ENCODE data around the gene CEBPA. TPM values are rescaled to one million over a fixed set of nuclear protein-coding genes. Genes with fewer than 3 reads are reported as not detected.

The CEBPA gene
- total RNA-seq, 4 donors from 2014 or later, result 27.1 to 33.5 (median 31.5) TPM

DNA sequence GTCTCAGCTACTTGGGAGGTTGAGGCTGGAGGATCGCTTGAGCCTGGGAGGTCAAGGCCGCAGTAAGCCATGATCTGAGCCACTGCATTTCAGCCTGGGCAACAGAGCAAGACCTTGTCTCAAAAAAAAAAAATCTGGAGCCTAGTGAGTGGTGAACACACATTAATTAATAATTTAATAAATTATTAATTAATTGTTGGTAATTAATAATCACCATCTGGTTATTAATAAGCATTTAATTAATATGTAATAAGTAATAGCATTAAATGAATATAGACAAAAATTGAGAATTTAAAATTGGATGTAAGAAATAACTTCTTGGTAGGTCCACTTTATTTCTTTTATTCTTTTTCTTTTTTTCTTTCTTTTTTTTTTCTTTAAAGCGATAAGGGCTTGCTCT lies 31.9 kb upstream of the CEBPA start:
- WGBS, 2 donors, result 96 to 100% methylated on average over 3 of the region's 3 CpGs
- Histone ChIP-seq H3K36me3 (no peaks in the 10 kb centered on the region), H3K4me3 (no peak overlapping the region), H3K27me3 (peaks cover 0 to 4% (median 0%) of the 10 kb centered on the region in 4 donors), H3K27ac (no peak overlapping the region), H3K9me3 (no peaks in the 10 kb centered on the region), H3K4me1 (no peaks in the 10 kb centered on the region)
- TF ChIP-seq, protein P1, sequence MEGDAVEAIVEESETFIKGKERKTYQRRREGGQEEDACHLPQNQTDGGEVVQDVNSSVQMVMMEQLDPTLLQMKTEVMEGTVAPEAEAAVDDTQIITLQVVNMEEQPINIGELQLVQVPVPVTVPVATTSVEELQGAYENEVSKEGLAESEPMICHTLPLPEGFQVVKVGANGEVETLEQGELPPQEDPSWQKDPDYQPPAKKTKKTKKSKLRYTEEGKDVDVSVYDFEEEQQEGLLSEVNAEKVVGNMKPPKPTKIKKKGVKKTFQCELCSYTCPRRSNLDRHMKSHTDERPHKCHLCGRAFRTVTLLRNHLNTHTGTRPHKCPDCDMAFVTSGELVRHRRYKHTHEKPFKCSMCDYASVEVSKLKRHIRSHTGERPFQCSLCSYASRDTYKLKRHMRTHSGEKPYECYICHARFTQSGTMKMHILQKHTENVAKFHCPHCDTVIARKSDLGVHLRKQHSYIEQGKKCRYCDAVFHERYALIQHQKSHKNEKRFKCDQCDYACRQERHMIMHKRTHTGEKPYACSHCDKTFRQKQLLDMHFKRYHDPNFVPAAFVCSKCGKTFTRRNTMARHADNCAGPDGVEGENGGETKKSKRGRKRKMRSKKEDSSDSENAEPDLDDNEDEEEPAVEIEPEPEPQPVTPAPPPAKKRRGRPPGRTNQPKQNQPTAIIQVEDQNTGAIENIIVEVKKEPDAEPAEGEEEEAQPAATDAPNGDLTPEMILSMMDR (IDR thresholded peaks at IDR 0.05), result no peak
- TF ChIP-seq POLR2A (IDR thresholded peaks at IDR 0.05), result no peak
- DNase-seq, result no peak
- intact Hi-C loops (cut with DNase I), result no loop called here

DNA sequence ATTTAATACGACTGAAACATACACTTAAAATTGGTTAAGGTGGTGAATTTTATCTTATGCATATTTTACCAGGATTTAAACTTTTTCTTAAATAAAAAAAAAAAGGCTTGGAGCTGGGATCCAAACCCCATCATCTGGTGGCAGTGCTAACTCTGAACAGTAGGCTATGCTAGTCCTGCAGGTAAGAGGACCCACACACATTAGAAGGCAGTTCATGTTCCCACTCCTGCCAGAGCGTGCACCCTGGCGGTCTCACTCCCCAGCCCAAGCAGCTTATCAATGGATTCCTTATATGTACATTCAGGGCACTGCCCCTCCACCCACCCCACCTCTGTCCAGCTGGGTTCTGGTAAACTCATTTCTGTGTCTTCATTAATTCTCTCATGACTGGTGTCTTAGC lies 31.3 kb upstream of the CEBPA start:
- WGBS, 2 donors, result 73 to 76% methylated on average over 3 of the region's 3 CpGs
- H3K27ac ChIP-seq, result no peak overlapping the region
- H3K9me3 ChIP-seq, result no peaks in the 10 kb centered on the region
- H3K4me1 ChIP-seq, result no peaks in the 10 kb centered on the region
- peaks cover 0 to 7% (median 0%) of the 10 kb centered on the region in 4 donors for H3K27me3 ChIP-seq
- no peak for DNase-seq
- H3K4me3 ChIP-seq, result no peak overlapping the region
- intact Hi-C loops (cut with DNase I), result no loop called here
- TF ChIP-seq, protein P1 (IDR thresholded peaks at IDR 0.05), result no peak
- no peak for TF ChIP-seq POLR2A (IDR thresholded peaks at IDR 0.05)
- H3K36me3 ChIP-seq, result no peaks in the 10 kb centered on the region

DNA sequence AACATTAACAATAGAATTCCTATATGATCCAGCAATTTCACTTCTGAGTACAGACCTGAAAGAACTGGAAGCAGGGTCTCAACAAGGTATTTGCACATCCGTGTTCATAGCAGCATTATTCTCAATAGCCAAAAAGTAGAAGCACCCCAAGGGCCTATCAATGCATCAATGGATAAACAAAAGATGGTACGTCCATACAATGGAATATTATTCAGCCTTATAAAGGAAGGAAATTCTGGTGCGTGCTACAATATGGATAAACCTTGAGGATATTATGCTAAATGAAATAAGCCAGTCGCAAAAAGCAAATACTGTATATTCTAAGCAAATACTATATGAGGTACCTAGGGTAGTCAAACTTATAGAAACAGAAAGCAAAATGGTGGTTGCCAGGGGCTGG lies 30.8 kb upstream of the CEBPA start:
- no peaks in the 10 kb centered on the region for H3K9me3 ChIP-seq
- no peak for DNase-seq
- H3K4me3 ChIP-seq, result no peak overlapping the region
- TF ChIP-seq POLR2A (IDR thresholded peaks at IDR 0.05), result no peak
- TF ChIP-seq, protein P1 (IDR thresholded peaks at IDR 0.05), result no peak
- H3K27me3 ChIP-seq, result peaks cover 0 to 7% (median 0%) of the 10 kb centered on the region in 4 donors
- no peaks in the 10 kb centered on the region for H3K4me1 ChIP-seq
- intact Hi-C loops (cut with DNase I), result no loop called here
- no peaks in the 10 kb centered on the region for H3K36me3 ChIP-seq
- WGBS, 2 donors, result 90 to 100% methylated on average over 4 of the region's 4 CpGs
- H3K27ac ChIP-seq, result no peak overlapping the region

DNA sequence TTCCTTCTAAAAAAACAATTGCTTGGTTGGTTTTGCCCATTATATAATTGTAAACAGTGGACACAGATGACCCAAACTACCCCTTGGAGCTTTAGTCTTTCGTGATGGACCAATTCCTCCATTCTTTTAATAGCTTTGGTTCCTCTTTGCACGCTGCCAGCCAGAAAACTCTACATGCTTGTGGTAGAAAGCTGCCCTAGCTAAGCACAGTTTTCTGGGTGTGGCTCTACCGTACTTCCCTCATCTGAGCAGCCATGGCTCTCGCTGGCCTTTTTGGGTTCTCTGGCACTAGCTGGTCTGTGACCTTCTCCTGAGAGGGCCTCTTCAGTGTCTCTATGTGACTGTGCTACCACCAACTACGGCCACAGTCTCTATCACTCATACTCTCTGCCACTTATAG lies 29.9 kb upstream of the CEBPA start:
- TF ChIP-seq, protein P1 (IDR thresholded peaks at IDR 0.05), result no peak
- no peak for TF ChIP-seq POLR2A (IDR thresholded peaks at IDR 0.05)
- Histone ChIP-seq H3K4me3 (no peak overlapping the region), H3K36me3 (no peaks in the 10 kb centered on the region), H3K27ac (no peak overlapping the region), H3K9me3 (no peaks in the 10 kb centered on the region), H3K4me1 (no peaks in the 10 kb centered on the region), H3K27me3 (peaks cover 0 to 7% (median 0%) of the 10 kb centered on the region in 4 donors)
- intact Hi-C loops (cut with DNase I), result no loop called here
- DNase-seq, result no peak
- 73 to 81% methylated on average over 5 of the region's 5 CpGs for WGBS, 2 donors

DNA sequence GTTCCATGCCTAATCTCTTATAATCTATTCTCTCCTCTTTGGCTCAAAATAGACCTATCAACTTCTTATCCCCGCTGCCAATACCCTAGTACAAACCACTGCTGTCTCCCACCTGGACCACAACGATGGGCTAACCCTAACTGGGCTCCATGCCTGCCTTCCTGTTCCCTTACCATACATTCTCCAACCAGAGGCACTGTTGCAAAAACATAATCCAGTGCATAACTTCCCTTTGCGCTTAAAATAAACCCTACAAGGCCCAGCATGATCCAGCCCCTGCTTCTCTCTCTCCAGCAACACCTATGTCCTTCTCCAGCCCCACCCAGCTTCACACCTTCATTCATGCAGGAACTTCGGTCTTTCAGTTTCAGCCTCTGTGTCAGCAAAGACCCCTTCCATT lies 27.4 kb upstream of the CEBPA start:
- no peak for DNase-seq
- Histone ChIP-seq H3K27ac (no peak overlapping the region), H3K36me3 (no peaks in the 10 kb centered on the region), H3K27me3 (peaks cover 0 to 7% (median 0%) of the 10 kb centered on the region in 4 donors), H3K4me3 (no peak overlapping the region), H3K4me1 (no peaks in the 10 kb centered on the region), H3K9me3 (peaks cover 0 to 11% (median 5%) of the 10 kb centered on the region in 3 donors)
- intact Hi-C loops (cut with DNase I), result no loop called here
- no peak for TF ChIP-seq POLR2A (IDR thresholded peaks at IDR 0.05)
- TF ChIP-seq, protein P1 (IDR thresholded peaks at IDR 0.05), result no peak
- WGBS, 2 donors, result 71 to 79% methylated on average over 4 of the region's 4 CpGs

Measured in esophagus squamous epithelium (tissue), 5 donors.